PFSK-1 (cell line): ENCODE data around the gene IKZF3.

ENCODE experiments used
- FOXP2 ChIP-seq: optimal IDR thresholded peaks from 2 replicates; pipeline ENCODE3; 2011; ENCODE audit warnings: borderline replicate concordance, control low read depth, inconsistent platforms; ENCODE audit not compliant: insufficient read depth; ENCODE audit errors: extremely low read length, extremely low read depth
- POLR2AphosphoS5 ChIP-seq: IDR thresholded peaks from 2 replicates; pipeline ENCODE4 v1.6.1; 2012; ENCODE audit warnings: low read depth, mild to moderate bottlenecking, control low read depth, low read length, moderate library complexity
- REST ChIP-seq, 2 experiments: IDR thresholded peaks; 2 replicates each; pipeline versions ENCODE4 v1.6.1 to v1.8.0; 2011 to 2012; ENCODE audit warnings: low read depth in 2 of 2, low read length in 2 of 2, control low read depth in 1 of 2, inconsistent platforms in 1 of 2, mild to moderate bottlenecking in 1 of 2, moderate library complexity in 1 of 2; ENCODE audit not compliant: insufficient read depth in 1 of 2
- SIN3A ChIP-seq: IDR thresholded peaks from 2 replicates; pipeline ENCODE4 v1.6.1; 2012; ENCODE audit warnings: mild to moderate bottlenecking, low read length, moderate library complexity, borderline replicate concordance; ENCODE audit not compliant: insufficient read depth
- TAF1 ChIP-seq: IDR thresholded peaks from 2 replicates; pipeline ENCODE4 v1.6.1; 2012; ENCODE audit warnings: low read length, control low read depth, borderline replicate concordance; ENCODE audit not compliant: insufficient read depth

- TF ChIP-seq TAF1 (no peak), POLR2AphosphoS5 (no peak), REST (IDR thresholded peaks at IDR 0.05; ENCODE audit: insufficient read depth in 1 of 2, low read depth in 2 of 2, low read length in 2 of 2) (no peak), SIN3A (no peak), FOXP2 (no peak)
These were observed 119.9 kb downstream of the IKZF3 start for GRCh38 chr17:39744075-39744835.
